ENCODE results near the gene INTS11. TPM values are rescaled to one million over a fixed set of nuclear protein-coding genes. Genes with fewer than 3 reads are reported as not detected.

Gene INTS11
- total and polyA plus RNA-seq, 9 of the 15 experiments (the other 6 are each of a cell fraction or from before 2014, with no cell fraction given) = 3.6 to 183 (median 110) TPM

- TF ChIP-seq HDAC8 (tag; IDR thresholded peaks at IDR 0.05) = no peak
- 0 out of 2 replicates have a peak, but pooled peaks have one; percentile 58 for TF ChIP-seq FOXK1 (CRISPR knock-in tag; IDR thresholded peaks at IDR 0.05; ENCODE audit: borderline replicate concordance)
- 0 out of 2 replicates have a peak, but pooled peaks have one; percentile 60 for TF ChIP-seq THAP7 (CRISPR knock-in tag; IDR thresholded peaks at IDR 0.05)
- TF ChIP-seq ZKSCAN1 (IDR thresholded peaks at IDR 0.05; ENCODE audit: low read depth, low read length) = no peak
- no peak for TF ChIP-seq ZNF3 (CRISPR knock-in tag; IDR thresholded peaks at IDR 0.05)
- no peak for TF ChIP-seq VEZF1 (CRISPR knock-in tag; IDR thresholded peaks at IDR 0.05)
- TF ChIP-seq KAT2B (IDR thresholded peaks at IDR 0.05; ENCODE audit: low read depth, low read length) = no peak
- no peak for TF ChIP-seq ZBTB49 (CRISPR knock-in tag; IDR thresholded peaks at IDR 0.05; ENCODE audit: borderline replicate concordance)
- TF ChIP-seq REST (IDR thresholded peaks at IDR 0.05; ENCODE audit: borderline replicate concordance) = no peak
- no peak for TF ChIP-seq REST (CRISPR knock-in tag; IDR thresholded peaks at IDR 0.05; ENCODE audit: low read depth)
- no peak for TF ChIP-seq TAF15 (IDR thresholded peaks at IDR 0.05; ENCODE audit: low read depth, low read length)
- no peak for TF ChIP-seq HNRNPH1 (optimal IDR thresholded peaks at IDR 0.05; ENCODE audit: low read depth, low read length)
- TF ChIP-seq ELF2 (CRISPR knock-in tag; IDR thresholded peaks at IDR 0.05) = no peak
- no peak for TF ChIP-seq CBFB (CRISPR knock-in tag; IDR thresholded peaks at IDR 0.05)
- TF ChIP-seq RBFOX2 (IDR thresholded peaks at IDR 0.05; ENCODE audit: low read depth, low read length) = peak; percentile 46
- TF ChIP-seq ZNF316 (IDR thresholded peaks at IDR 0.05) = no peak
Observed at GRCh38 chr1:1347663-1348419, 23.4 kb upstream of the INTS11 start (continued).

Measured in K562 (cell line).